NCI-H2081 (cell line): Measurements from ENCODE around the gene IFRD1.

ENCODE experiments used
- DNase-seq, 2 experiments: peaks; one replicate each; lab custom pipeline; 2025; lab: John Stamatoyannopoulos, UW

The IFRD1 gene

DNA sequence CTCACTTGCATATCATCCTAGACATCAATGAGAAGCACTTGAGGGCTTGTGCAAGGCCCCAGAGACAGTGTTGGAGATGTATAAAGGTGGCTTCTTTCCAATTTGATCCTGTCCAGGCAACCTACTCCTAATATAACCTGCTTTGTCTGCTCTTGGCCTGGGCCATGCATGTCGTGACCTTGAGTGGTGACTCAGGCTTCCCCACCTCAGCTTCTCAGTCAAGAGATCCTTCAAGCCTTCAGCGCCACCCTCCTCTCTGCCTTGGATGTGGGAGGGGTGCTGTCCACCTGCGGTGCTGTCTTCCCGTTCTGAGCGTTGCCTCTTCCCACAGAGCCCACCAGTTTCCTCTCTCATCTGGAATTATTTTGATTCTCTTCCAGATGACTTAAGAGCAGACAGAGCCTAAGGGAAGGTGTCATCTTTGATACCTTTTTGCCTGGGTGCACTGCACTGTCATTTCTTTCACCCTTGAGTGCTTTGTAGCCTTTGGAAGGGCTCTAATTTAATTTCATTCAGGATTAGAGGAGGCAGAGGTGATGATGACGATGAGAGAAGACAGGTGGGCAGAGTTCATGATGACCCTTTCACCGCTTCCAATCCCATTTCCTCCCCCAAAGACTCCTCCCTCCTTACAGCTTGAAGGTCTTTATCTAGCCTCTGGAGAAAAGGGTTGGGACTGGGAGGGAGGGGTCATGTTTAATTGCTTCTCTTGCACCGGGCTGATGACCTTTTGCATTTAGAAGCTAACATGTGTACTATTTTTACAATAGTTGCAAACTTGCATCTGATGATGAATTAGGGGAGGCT is 37.4 kb downstream of the IFRD1 start:
- DNase-seq: no peak

DNA sequence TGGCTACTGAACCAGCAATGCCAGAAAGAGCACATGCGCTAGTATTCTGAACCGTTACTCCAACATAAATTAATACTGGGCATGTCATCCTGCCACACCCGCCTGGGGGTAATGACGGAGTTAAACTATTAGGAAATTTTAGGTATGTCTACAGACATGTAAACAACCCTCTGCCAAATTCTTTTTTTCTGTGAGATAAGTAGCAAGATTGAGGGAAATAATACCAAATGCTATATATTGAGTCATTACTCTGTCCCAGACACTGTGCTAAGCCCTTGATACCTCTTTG is 37.9 kb downstream of the IFRD1 start:
- no peak for DNase-seq

DNA sequence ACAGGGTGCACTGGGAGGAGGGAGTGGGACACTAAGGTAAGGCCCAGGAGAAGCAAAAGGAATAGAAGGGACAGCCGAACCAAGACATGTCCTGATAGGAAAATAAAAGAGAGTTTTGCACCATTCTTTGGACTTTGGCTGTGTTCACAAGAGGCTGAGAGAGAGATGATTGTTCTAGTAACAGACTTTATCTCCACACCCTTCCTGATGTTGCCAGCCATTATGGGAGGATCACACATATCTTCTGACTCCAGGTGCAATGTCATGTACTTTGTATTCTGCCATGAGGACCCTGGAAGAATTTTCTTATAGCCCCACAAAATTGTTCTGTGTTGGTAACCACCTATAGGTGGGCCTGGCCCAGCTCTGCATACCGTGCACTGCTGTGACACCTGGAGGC is 41.9 kb downstream of the IFRD1 start:
- no peak for DNase-seq

DNA sequence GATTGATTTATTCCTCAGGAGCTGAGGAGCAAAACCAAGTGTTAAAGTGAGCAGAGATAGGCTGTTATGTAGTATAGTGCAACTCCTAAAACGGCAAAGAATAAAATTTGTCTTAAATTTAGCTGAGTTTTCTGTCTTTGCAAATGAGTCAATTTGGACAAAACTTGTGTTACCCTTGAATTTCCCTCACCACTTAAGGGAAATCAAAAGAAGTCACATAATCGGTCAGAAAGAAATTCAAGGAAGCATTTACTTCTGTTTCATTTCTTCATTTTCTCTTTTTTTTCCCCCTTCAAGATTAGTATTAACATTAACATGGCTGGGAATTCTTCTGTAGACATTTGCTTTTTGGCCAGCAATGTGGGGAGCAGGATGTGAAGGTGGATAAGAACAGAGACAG is 44.4 kb downstream of the IFRD1 start:
- no peak for DNase-seq

DNA sequence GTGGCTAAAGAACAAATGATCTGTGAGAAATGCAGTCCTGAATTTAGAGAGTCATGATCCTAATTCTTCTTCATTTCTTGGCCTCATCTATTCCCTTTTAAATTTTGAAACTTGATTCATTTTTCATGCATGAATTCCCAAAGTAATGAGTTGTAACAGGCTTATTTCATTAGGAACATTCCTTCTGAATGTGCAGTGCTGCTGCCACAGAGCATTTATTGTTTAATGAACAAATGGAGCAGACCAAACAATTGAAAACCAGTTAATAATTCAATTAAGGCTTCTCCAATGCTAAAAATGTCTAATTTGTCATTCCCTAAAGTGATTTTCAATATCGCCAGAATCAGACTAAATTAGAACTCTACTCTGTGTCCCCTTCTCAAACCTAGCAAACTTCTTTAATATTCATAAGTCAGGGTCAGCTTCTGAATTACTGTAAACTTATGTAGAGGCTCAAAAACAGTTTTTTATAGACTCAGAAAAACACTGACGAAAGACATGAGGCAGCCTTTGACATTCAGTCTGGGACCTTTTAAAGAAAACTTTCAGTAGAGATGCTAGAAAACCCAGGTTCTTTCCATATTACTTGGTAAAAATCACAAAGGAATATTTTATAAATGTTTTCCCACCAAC is 45.0 kb downstream of the IFRD1 start:
- DNase-seq: no peak

DNA sequence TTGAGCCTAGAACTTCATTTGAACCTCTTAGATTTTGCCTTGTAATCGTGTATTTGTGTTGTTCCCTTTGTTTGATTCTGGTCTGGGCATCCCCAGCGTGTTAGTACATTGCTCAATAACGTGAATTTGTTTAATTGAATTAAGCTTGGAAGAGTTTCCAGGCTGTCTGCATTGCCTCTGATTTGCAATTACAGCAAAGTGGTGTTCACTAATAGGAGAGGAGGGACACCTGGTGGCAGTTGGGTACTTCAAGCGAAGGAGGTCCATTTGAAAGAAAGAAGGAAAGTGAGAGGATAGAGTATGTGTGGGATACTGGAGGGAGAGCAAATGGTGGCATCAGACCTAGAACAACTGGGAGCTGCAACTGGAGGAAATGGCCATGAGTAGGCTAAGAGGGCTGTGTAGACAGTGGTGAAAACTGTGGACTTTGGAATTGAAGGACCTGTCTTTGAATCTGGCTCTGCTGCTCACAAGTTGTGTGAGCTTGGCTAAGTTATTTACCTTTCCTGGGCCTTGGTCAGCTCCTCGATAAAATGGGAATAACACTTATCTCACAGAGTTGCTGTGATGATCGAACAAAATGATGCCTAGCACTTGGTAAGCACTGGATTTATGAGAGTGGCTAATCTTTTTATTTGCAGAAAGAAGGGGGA is 45.7 kb downstream of the IFRD1 start:
- DNase-seq: peak; percentile 41 to 67

DNA sequence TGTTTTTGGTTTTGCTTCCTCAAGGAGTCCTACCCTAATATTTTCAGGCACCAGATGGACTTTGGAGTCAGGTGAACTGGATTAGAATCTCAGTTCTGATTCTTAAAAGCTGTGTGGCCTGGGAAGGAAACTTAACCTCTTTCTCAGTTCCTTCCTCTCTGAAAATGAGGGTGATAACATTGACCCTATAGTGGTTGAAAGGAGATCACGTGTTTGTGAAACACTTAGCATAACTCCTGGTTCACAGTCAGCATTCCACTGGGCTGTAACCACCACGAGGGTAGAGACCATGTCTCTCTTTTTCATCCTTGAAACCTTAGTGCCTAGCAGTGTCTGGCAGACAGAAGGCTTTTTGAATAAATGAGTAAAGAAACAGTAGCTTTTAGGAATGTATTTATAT is 47.2 kb downstream of the IFRD1 start:
- DNase-seq: no peak

DNA sequence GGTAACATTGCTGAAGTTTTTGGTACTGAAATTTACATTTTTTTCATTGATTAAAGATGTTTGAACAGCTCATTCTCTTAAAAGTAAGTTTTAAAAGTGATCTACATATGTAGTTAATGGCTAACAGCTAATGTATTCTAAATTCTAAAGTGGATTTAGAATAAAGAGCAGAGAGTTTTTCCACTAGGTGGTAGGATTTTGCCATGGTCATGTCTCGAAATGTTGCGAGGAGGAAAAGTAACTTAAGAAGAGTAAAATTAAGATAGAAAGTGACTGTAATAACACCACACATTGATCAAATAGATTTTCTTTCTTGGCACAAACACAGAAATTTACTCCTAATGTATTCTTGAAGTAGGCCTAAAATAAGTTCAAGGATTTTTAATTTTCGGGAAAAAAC is 50.4 kb downstream of the IFRD1 start:
- DNase-seq: no peak

DNA sequence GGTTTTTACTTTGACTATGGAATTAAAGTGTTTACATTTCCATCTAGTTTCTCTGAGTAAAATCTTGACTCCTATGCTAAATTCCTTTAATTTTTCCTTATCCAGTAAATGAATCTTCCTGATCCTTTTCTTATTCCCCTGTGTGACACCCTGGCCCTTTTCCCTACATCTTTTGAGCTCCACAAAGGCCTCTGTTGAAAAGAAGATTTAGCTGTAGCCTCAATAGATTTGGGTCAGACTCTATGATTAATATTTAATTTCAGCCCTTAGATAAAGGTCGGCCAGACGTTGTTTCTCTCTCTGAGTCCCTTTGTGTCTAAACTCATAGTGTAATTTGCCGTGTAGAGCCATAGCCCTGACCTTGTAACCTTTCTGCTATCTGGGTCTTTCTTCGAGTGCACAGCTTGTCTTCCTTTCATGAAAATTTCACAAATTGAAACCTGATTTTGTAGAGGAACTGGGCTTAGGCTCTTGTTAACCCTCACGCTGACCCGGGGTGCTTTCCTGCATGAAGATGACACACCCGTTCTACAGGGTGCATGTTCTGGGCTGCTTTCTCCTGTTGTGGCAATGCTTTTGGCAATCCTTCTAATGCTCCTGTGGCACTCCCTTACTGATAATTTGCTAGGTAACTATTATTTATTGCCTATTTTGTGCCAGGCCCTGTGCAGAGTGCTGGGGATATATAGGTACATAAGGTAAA is 51.7 kb downstream of the IFRD1 start:
- DNase-seq: no peak

DNA sequence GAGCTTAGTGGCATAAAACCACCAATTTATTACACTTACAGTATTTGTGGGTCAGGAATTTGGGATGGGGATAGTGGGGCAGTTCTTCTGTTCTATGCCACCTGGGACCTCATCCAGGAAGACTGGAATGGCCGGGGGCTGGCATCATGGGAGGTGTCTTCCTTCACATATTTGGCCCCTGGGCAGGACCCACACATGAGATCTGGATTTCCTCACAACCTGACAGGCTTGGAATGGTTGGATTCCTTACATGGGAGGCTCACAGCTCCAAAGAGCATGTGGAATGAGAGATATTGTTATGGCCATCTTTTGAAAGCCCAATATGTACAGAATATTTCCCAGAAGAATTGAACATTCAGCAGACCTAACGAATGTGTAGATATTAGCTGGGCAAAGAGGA is 52.4 kb downstream of the IFRD1 start:
- no peak for DNase-seq

DNA sequence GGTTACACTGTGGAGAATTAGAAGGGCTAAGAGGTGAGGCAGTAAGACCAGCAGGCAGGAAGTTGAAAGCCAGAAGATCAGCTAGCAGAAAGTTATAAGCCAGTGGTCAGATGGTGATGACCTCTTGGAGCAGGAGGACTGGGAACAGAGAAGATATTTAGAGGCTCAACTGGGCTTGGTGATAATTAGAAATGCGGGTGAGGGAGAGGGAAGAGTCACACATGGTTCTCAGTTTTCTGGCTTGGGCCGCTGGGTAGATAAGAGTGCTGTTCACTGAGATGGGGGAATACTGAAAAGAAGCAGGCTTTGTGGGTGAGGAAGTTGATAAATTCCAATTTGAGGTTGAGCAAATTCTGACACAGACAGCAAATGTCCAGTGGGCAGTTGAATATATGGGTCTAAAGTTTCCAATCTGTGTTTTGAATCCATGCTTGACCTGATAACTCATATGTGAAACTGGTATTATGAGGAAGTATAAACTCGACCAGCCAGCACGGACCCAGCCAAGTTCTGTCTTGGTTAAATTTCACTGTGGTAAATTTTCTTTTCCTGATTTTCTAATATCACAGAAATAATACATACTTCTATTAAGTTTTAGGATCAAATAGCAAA is 53.2 kb downstream of the IFRD1 start:
- no peak for DNase-seq

DNA sequence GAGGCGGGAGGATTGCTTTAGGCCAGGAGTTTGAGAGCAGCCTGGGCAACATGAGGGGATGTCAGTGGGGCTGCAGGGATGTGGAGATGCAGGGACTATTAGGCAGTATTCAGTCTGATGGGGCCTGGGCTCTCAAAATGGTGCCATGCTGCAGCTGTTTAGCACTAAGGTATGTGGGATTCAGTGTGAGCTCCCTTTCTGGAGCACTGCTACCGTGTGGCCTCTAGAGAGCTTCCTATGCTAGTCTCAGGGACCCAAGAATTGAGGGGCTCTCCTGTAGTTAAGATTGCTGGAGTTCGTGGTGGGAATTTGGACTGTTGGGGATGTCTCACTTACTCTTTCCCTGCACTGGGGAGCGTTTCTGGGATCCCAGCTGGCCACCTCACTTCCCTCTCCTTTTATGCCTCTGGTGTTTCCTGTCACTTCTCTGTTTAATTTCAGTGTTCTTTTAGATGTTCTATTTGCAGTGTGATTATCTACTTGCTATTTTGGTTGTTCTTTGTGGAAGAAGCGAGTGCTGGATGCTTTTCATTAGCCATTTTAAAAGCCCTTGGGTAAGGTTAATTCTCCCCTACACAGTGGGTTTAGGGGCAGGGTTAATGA is 53.9 kb downstream of the IFRD1 start:
- no peak for DNase-seq

DNA sequence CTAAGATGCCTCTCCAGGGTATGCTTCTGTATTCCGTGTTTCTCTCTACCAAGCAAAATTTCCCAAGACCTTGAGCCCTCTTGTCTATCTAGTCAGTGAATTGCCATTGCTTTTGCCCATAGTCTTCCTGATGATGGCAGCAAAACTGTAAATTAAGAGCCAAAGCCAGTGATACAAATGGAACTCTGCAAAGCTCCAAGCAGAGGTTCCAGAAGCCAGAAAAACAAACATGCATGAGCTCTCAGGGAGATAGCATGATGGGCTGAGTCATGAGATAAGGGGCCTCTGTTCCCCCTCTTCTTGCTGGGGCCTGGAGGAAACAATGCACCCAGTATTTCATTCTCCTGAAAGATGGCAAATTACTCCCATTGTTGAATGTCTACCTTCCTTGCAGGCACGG is 55.2 kb downstream of the IFRD1 start:
- no peak for DNase-seq

DNA sequence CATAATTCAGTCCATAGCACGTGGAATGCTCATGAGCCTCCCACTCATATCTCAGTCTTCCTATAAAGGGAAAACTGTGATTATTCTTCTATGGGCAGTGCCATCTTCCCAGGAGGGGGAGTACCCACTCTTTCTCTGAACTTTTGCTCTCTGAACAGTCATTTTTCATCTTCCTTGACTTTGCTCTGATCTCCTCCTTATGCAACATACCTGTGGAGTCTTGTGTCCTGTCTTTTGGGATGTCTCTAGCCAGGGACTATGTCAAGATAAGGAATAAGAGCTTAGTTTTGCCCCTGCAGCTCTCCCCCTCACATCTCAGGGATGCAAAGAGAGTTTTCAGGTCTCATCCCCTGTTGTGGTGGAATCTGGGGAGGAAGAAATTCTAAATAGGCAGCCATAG is 58.1 kb downstream of the IFRD1 start:
- no peak for DNase-seq

DNA sequence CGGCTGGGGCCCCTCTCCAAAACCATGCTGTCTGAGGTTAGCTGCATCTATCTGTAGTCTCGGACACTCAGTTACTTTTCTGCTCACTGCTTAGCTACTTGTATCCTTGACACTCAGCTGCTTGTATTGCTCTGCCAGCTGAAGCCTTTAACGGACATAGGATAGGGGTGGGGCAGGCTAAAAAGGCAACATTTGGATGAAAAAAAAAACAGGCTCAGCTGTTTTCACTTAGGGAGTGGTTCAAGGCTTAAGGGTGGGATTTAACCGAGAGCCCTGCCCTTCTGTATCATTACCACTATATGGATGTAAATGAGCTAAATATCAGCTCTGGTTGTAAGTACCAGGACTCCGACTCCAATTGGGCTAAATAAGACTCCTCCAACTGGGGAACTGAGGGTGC is 59.1 kb downstream of the IFRD1 start:
- no peak for DNase-seq

DNA sequence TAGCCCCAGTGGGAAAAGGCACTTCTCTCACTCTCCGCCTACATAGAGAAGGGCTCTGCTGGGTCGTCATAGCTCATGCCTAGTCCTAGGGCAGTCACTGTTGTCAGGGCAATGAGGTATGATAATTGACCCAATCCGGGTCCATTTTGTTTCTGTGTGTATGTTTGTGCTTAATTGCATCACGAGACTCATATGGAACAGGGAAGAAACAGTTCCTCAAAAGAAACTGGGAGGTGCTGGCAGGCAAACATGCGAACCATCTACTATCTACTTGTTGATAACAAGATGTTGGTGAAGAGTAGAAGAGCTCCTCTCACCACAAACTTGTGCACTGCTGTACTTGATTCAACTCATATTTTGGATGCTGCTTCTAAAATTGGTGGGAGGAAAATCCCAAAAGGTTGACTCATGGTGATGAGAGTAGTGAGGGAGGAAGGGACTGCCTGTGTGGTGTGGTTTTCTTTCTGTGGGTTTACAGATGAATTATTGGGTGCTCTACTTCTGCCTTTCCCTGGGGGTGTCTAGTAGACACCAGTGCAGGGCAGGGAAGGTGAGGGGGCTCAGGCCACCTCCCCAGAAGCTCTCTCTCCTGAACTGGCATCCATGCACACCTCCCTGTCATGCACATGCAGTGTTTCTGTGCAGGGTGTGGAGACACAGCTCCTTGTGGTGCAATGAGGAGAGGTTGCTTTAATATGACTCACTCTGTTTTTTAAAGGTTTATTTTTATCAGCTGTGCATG is 59.9 kb downstream of the IFRD1 start:
- DNase-seq: no peak

DNA sequence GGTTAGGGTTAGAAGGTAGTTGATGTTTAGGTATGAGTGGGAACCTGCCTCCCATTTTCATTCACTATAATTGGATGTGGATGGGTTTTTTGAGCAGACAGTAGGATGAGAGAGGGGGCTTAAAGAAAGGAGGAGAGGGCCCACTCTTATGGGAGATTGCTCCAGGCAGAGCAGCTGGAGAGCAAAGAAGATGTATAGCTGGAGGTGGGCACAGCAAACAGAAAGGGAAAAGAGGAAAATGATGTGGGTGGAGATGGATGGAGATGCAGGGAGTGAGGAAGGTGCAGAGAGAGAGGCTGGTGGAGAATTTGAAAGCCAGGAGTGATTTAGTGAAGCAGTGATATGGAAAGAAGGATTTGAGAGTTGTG is 60.5 kb downstream of the IFRD1 start:
- no peak for DNase-seq

DNA sequence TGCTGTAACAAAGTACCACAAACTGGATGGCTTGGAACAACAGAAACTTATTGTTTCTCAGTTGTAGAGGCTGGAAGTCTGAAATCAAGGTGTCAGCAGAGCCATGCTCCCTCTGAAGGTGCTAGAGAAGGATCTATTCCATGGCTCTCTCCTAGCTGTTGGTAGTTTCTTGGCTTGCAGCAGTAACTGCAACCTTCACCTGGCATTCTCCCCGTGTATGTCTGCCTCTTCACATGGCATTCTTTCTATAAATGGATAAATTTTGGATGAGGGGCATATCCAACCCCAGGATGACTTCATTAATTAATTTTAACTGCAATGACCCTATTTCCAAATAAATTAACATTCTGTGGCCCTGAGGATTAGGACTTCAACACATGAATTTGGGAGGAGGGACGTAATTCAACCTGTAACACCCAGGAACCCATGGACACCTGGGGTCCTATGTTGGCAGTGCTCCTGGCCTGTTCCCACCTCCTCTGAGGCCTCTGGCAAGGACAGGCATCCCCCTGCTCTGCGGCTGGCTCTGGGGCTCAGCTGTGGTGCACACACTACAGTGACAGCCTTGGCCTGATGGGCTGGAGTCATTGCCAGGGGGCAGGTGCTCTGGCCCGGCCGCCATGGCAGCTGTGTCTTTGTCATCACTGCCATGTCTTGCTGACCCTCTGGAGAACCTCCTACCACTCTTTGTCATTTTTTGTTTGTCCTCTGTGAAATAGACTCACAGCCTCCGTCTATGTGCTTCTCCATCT is 61.4 kb downstream of the IFRD1 start:
- DNase-seq: no peak

DNA sequence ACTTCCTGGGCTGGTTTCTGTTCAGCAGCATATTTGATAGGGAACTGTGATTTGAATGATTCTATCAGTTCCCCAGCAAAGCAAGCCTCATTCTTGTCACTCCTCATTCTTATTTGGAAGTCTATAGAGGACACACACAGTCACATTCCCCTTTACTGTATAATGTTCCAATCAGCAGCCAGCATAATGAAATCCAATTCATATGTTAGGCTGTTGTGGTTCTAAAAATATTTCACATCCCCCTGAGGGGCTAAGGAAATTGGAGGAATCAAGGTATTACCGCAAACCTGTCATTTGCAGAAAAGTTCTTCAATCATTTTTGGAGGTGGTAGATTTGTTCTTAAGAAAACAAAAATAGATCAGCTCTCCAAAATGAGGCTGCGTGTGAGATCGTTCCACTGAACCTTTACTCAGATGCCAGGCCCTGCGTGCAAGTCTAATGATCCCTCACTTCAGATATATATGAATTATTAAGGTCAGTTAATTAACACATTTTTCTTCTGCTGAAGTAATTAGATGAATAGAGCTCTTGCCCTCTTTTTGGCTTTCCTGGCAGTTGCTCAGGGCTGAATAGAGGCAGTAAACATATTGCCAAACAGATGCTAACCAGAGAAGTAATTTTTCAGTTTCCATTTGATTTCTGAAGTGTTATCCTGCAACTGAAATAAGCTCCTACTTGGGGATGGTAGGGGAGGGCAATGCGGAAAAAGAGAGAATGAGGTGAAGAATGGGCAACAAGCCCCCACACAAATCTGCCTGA is 62.4 kb downstream of the IFRD1 start:
- no peak for DNase-seq

DNA sequence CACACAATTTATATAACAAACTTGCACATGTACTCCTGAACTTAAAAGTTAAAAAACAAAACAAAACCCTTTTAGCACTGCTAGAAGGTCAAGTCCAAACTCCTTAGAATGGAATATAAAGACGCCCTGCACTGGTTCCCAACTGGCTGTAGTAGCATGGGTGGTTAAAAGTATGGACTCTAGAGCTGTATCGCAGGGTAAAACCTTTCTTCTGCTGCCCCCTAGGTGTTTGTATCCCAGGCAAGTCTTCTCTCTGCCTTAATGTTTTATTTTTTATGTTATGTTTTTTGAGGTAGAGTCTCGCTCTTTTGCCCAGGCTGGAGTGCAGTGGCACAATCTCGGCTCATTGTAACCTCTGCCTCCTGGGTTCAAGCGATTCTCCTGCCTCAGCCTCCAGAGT is 65.7 kb downstream of the IFRD1 start:
- DNase-seq: no peak
